Activated T-cell treated with anti-CD3 and anti-CD28 coated beads, Interleukin-2, amount 50 U/mL, for 72 hours (primary cell): ENCODE data around the gene DGAT2L6. TPM values are rescaled to one million over a fixed set of nuclear protein-coding genes. Genes with fewer than 3 reads are reported as not detected.
"Not testable (repeated sequence)": the region's sequence is repeated elsewhere in the genome, so short reads cannot be mapped to it uniquely, and the experiment has no call there.

Experiments
- ATAC-seq, 2 donors: fragments of 150-1000 bp; cut with Tn5 transposase; replicated peaks in 1 of 2; 2 replicates each; pipeline ENCODE4 v1.10.0; 2021; ENCODE audit warnings: moderate library complexity in 2 of 2, mild to moderate bottlenecking in 1 of 2
- DNase-seq, 2 donors: peaks; one replicate each; pipeline ENCODE4 v3.0.0; 2021 to 2022; ENCODE audit warnings: mixed read lengths in 1 of 2
- H3K27ac Mint-ChIP-seq: one replicate; pipeline ENCODE4 v1.8.0; 2022; ENCODE audit warnings: mild to moderate bottlenecking, moderate library complexity, mixed read lengths
- H3K27me3 Mint-ChIP-seq: one replicate; pipeline ENCODE4 v1.8.0; 2022; ENCODE audit warnings: low read depth, mixed read lengths
- H3K36me3 Mint-ChIP-seq, 2 donors: one replicate each; pipeline ENCODE4 v1.8.0; 2022; ENCODE audit warnings: mixed read lengths in 2 of 2, mild to moderate bottlenecking in 1 of 2; ENCODE audit not compliant: insufficient read depth in 2 of 2
- H3K4me1 Mint-ChIP-seq: one replicate; pipeline ENCODE4 v1.8.0; 2022; ENCODE audit warnings: low read depth, mixed read lengths
- H3K4me3 Mint-ChIP-seq, 2 donors: one replicate each; pipeline ENCODE4 v1.8.0; 2022; ENCODE audit warnings: mild to moderate bottlenecking in 2 of 2, mixed read lengths in 2 of 2, moderate library complexity in 2 of 2
- H3K9me3 Mint-ChIP-seq, 2 donors: one replicate each; pipeline ENCODE4 v1.8.0; 2022; ENCODE audit warnings: mixed read lengths in 2 of 2
- total RNA-seq, 2 donors: library from RNA; stranded (reverse); gene quantifications; one replicate each; pipeline ENCODE4 v1.2.3, GENCODE V29; 2022

DGAT2L6 gene
- total RNA-seq, 2 donors from 2014 or later: not detected

DNA sequence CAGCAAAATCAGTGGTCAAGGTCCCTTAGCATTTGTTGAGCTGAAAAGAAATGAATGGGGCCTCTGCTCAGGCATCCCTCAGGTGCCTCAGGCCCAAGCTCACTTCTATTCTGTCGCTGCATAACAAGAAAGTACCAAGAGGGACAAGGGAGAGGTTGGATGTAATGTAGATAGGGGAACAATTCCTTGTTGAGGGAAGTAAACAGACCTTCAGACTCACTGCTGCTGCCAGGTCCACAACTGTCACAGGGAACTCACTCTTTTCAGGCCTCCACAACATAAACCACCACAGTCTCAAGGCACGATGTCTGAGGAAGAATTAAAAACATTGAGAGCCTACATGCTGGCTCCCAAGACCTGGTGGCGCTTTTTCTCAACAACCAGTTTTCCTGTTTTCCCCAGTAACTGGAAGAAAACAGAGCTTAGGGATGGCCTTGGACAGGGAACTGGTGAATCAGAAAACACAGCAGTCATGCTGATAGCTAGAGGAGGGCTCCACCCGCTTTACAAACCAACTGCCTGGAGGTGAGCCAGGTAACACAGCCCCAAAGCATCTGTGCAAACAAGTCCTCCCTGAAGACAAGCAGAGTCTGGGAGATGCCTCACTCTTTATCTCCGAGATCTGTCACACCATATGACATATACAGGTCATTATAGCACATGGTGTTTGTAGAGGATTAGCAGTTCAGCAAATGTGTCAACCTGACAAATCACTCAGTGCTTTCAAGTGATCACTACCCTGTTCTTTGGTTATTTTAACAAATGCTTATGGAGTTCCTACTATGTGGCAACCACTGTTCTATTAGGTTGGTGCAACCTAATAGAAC, 42.9 kb downstream of the DGAT2L6 start:
- Mint-ChIP-seq H3K36me3 (no peaks in the 10 kb centered on the region), H3K4me1 (no peaks in the 10 kb centered on the region), H3K27me3 (peaks cover 10% of the 10 kb centered on the region), H3K27ac (no peak overlapping the region), H3K9me3 (no peaks in the 10 kb centered on the region), H3K4me3 (no peak overlapping the region)
- ATAC-seq (no peak), DNase-seq (no peak)

DNA sequence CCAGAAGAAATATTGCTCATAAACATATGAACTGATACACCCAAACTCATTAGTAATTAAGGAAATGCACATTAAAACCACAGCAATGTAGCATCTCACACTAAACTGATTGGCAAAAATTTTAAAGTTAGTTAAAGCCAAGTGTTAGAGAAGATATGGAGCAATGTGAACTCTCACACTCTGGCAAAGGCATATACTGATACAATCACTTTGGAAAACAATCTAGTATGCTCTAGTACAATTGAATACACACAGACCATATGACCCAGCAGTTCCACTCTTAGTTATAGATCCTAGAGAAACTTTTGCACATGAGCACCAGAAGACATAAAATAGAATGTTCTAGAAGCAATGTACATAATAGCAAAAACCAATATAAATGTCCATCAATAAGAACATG, 48.8 kb downstream of the DGAT2L6 start:
- ATAC-seq: no peak
- Mint-ChIP-seq H3K9me3 (no peaks in the 10 kb centered on the region), H3K27me3 (peaks cover 23% of the 10 kb centered on the region), H3K4me3 (no peak overlapping the region), H3K36me3 (no peaks in the 10 kb centered on the region), H3K27ac (no peak overlapping the region), H3K4me1 (no peaks in the 10 kb centered on the region)
- DNase-seq: no peak

DNA sequence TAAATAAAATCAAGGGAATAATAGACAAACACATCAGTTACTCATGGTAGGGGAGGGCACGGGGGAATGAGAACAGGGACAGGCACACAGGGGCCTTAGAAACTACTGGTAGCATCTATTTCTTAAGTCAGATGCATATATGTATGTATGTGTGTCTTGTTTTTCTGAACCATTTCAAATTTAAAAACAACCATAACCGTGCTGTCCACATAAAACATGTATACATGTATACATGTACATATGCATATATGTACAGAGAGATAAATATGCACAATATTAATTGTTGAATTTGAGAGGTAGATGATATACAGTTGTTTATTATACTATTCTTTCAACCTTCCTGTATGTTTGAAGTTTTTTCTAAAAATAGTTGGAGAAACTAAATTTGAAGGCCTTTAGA, 49.4 kb downstream of the DGAT2L6 start:
- Mint-ChIP-seq H3K36me3 (no peaks in the 10 kb centered on the region), H3K27me3 (peaks cover 29% of the 10 kb centered on the region), H3K4me3 (no peak overlapping the region), H3K4me1 (no peaks in the 10 kb centered on the region), H3K27ac (no peak overlapping the region), H3K9me3 (no peaks in the 10 kb centered on the region)
- ATAC-seq (no peak), DNase-seq (no peak)

DNA sequence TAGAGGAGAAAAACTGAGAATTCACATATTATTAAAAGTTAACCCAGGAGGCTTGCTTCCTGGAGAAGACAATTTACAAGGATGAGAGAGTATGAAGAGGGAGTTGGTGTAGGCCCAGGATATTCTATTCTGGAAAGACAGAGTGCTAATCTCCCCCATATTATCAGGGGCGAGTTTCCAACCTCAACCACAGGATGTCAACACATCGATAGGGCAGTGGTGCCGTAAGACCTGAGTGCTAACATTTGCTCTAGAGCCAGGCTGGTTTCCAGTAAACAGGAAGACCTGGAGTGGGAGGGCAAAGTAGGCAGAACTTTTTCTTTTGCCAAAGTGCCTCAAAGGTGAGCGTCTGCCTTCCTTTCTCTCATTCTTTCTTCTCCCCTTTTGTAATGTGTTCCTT, 54.4 kb downstream of the DGAT2L6 start:
- Mint-ChIP-seq H3K4me1 (peaks cover 17% of the 10 kb centered on the region), H3K27ac (no peak overlapping the region), H3K9me3 (no peaks in the 10 kb centered on the region), H3K36me3 (no peaks in the 10 kb centered on the region), H3K4me3 (no peak overlapping the region), H3K27me3 (peaks cover 47% of the 10 kb centered on the region)
- no peak for DNase-seq
- ATAC-seq: no peak

DNA sequence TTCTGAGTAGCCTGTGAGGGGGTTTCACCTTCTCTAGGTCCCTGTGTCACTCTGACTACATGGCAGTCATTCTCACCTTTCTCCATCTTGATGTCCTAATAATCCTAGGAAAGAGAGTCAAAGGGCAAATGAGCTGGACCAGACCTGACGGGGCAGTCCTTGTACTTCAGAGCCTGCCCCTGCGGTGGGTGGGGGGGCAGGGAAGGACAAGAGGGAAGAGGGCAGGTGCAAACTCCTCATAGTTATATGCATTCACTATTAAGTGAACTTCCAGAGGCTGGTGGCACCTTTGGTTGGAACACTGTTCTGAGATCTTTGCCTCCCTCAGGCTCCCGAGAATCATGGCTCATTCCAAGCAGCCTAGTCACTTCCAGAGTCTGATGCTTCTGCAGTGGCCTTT, 57.1 kb downstream of the DGAT2L6 start, which contains the start of gene AWAT1:
Gene AWAT1 (plus strand): TSS at position 301 of the 400 bp plus-strand sequence. CDS start 41 bp downstream, at position 342.
- H3K4me1 Mint-ChIP-seq: peaks cover 33% of the 10 kb centered on the region
- no peak within 1 kb of the TSS for H3K27ac Mint-ChIP-seq
- no peaks in the 10 kb centered on the region for H3K36me3 Mint-ChIP-seq
- no peak within 1 kb of the TSS for H3K4me3 Mint-ChIP-seq
- peaks cover 58% of the 10 kb centered on the region for H3K27me3 Mint-ChIP-seq
- no peak for DNase-seq
- no peak for ATAC-seq
- no peaks in the 10 kb centered on the region for H3K9me3 Mint-ChIP-seq

DNA sequence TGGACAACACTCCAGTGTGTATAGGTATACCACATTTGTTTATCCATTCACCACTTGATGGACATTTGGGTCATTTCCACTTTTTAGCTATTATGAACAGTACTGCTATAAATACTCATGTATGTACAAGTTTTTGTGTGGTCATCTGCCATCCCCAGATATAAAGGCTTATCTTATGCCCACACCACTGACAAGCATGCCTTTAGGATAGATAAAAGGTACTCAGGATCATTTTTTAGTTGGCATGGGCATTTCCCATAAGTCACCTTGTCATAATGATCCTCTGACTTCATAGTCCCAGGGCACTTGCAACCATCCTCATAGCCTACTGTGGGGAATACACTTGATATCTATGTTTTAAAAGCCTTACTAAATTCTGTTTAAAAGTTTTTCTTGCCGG, 63.5 kb downstream of the DGAT2L6 start:
- Mint-ChIP-seq H3K36me3 (no peaks in the 10 kb centered on the region), H3K4me1 (peaks cover 23% of the 10 kb centered on the region), H3K9me3 (no peaks in the 10 kb centered on the region), H3K27me3 (peaks cover 37% of the 10 kb centered on the region), H3K4me3 (no peak overlapping the region), H3K27ac (no peak overlapping the region)
- DNase-seq (no peak), ATAC-seq (no peak)

DNA sequence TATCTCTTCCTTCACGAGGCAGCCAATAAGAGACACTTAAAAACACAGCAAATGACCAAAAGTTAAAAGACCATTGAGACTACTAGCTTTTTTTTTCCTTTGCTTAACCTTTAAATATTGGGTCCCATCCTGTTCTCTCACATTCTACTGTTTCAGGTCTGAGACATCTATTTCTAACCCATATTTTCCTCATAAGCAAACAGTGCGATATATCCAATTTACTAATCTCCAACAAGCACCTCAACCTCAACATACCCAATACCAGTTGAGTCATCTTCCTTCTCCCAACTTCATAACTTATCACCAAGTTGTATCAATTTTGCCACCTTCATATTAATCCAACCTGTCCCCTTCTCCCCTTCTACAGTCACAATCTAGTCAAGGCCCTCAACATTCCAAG, 64.2 kb downstream of the DGAT2L6 start:
- H3K27me3 Mint-ChIP-seq: peaks cover 33% of the 10 kb centered on the region
- H3K36me3 Mint-ChIP-seq: no peaks in the 10 kb centered on the region
- H3K9me3 Mint-ChIP-seq: no peaks in the 10 kb centered on the region
- peaks cover 23% of the 10 kb centered on the region for H3K4me1 Mint-ChIP-seq
- ATAC-seq: no peak
- no peak for DNase-seq
- H3K27ac Mint-ChIP-seq: no peak overlapping the region
- no peak overlapping the region for H3K4me3 Mint-ChIP-seq

DNA sequence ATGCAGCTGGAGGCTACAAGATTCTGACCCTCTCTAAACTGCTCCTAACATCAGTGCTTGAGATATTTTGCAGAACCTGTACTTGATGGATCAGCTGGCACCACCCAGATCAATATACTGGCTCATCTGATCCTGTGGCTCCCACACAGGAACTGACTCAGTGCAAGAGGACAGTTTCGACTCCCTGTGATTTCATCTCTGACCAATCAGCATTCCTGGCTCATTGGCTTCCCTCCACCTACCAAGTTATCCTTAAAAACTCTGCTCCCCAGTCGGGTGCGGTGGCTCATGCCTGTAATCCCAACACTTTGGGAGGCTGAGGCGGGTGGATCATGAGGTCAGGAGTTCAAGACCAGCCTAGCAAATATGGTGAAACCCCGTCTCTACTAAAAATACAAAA, 66.3 kb downstream of the DGAT2L6 start:
- H3K27me3 Mint-ChIP-seq: peaks cover 30% of the 10 kb centered on the region
- not testable (repeated sequence) for H3K4me3 Mint-ChIP-seq, H3K4me1 Mint-ChIP-seq, H3K9me3 Mint-ChIP-seq, H3K36me3 Mint-ChIP-seq, ATAC-seq, DNase-seq, H3K27ac Mint-ChIP-seq

DNA sequence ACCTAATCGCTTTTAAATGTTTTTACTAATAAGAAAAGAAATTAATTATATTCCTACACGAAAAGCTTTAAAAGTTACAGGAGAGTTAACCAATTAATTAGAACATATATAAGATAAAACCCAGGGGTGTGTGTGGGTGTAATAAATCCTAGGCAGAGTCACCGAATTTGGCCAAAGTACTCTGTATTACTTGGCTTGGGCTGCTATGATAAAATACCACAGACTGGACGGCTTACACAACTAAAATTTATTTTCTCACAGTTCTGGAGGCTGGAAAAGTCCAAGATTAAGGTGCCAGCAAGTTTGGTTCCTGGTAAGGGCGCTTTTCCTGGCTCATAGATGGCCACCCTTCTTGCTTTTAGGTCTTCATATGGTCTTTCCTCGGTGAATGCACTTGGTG, 67.6 kb downstream of the DGAT2L6 start:
- DNase-seq: no peak
- Mint-ChIP-seq H3K27ac (no peak overlapping the region), H3K4me3 (no peak overlapping the region), H3K36me3 (no peaks in the 10 kb centered on the region), H3K4me1 (peaks cover 6% of the 10 kb centered on the region), H3K9me3 (no peaks in the 10 kb centered on the region), H3K27me3 (peaks cover 20% of the 10 kb centered on the region)
- no peak for ATAC-seq

DNA sequence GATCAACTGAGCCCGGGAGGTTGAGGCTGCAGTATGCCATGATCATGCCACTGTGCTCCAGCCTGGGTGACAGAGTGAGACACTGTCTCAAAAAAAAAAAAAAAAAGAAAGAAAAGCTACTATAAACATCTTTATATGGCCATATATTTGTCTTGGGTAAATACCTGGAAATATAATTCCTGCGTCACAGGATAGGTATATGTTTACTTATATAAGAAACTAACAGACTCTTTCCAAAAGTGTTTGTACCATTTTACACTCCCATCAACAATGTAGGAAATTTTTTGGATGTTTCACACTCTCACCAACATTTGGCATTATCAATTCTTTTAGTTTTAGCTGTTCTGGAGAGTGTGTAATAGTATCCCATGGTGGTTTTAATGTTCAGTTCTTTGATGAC, 70.0 kb downstream of the DGAT2L6 start:
- Mint-ChIP-seq H3K36me3 (no peaks in the 10 kb centered on the region), H3K27me3 (peaks cover 22% of the 10 kb centered on the region), H3K9me3 (no peaks in the 10 kb centered on the region), H3K4me3 (no peak overlapping the region), H3K27ac (no peak overlapping the region), H3K4me1 (no peaks in the 10 kb centered on the region)
- ATAC-seq (no peak), DNase-seq (no peak)

DNA sequence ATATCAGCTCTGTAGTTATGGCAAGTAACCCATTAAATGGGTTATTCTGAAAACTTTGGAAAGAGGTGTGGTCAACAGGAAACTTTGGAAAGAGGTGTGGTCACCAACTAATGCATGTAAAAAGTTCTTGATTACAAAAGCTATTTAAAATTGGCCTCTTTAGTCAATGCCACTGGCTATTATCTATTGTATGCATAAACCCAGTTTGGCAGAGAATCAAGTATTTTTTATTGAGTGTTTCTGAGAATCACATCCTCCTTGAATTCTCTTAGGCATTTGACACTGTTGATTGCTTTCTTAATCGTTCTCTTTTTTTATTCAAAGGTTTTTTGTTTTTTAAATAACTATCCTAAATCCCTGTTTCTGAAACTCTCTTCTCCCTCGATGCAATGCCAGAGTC, 75.2 kb downstream of the DGAT2L6 start:
- Mint-ChIP-seq H3K27ac (no peak overlapping the region), H3K36me3 (peaks cover 1 to 8% of the 10 kb centered on the region in 2 donors), H3K27me3 (peaks cover 42% of the 10 kb centered on the region), H3K9me3 (peaks cover 2 to 6% of the 10 kb centered on the region in 2 donors), H3K4me1 (peaks cover 19% of the 10 kb centered on the region), H3K4me3 (no peak overlapping the region)
- DNase-seq (no peak), ATAC-seq (no peak)

DNA sequence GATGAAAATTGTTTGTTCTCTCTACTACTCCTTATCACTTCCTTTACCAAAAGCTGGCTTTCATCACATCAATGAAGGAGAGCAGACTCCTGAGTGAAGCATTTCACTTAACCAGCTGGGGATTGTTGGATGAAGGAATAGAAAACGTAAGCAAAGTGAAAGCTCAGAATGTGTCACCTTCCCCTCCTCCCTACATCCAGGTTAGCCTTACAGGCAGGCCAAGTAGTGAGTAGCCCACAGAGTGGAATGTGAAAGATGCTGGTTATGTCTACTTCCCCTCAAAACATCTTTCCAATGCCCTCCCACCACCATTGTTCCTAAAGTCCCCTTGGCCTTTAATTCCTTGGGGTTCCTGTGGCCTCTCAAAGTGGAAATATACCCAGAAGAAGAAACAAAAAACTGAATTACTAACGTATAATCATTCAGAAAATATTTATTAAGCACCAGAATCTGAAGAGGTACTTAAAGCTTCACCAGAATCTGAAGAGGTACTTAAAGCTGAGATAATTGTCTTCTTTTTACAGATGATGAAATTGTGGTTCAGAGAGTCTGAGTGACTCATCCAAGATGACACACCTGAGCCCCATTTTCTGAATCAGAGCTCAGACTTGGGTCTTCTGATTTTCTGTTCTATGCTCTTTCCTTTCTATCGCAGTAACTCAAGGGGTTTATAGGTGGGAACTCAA, 76.2 kb downstream of the DGAT2L6 start:
- Mint-ChIP-seq H3K9me3 (peaks cover 2 to 6% of the 10 kb centered on the region in 2 donors), H3K36me3 (peaks cover 1 to 8% of the 10 kb centered on the region in 2 donors), H3K4me3 (peak overlapping the region; percentile 38 to 78), H3K27me3 (peaks cover 42% of the 10 kb centered on the region), H3K4me1 (peaks cover 19% of the 10 kb centered on the region), H3K27ac (peak overlapping the region; percentile 97)
- DNase-seq (peak; percentile 12 to 36), ATAC-seq (peak; percentile 93 to 94)

DNA sequence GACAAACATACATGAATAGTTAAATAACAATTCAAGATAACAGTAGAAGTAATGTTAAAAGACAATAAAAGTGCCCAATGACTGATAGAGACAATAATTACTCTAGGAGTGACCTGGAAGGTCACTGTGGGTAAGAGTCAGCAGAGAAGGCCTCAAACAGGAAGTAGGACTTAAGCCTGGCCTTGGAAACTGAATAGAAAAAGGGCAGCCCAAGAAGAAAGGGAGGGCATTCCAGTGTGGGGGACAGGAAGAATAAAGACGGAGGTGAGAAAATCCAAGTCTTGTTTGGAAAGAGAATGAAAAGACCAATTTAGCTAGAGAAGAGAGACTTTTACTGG, 76.7 kb downstream of the DGAT2L6 start:
- H3K4me3 Mint-ChIP-seq: peak overlapping the region; percentile 38 to 78
- peaks cover 42% of the 10 kb centered on the region for H3K27me3 Mint-ChIP-seq
- peaks cover 2 to 6% of the 10 kb centered on the region in 2 donors for H3K9me3 Mint-ChIP-seq
- ATAC-seq: peak; percentile 42 to 48
- no peak for DNase-seq
- peak overlapping the region; percentile 97 for H3K27ac Mint-ChIP-seq
- peaks cover 19% of the 10 kb centered on the region for H3K4me1 Mint-ChIP-seq
- H3K36me3 Mint-ChIP-seq: peaks cover 1 to 10% of the 10 kb centered on the region in 2 donors
